ENCODE data around the gene F13A1.

F13A1 gene

GRCh38 chr6:6362056-6362840, 41.8 kb upstream of the F13A1 start:
- no peak for DNase-seq
- no peak overlapping the region for H3K27ac ChIP-seq
- intact Hi-C loops (cut with DNase I; ENCODE audit: low total_unique reads), result no loop called here
- TF ChIP-seq CTCF (IDR thresholded peaks at IDR 0.05), result no peak
- H3K27me3 ChIP-seq, result no peaks in the 10 kb centered on the region
- no peak overlapping the region for H3K4me3 ChIP-seq
- H3K4me1 ChIP-seq, result no peaks in the 10 kb centered on the region
- no peaks in the 10 kb centered on the region for H3K9me3 ChIP-seq
- H3K36me3 ChIP-seq, result no peaks in the 10 kb centered on the region

- intact Hi-C loops (cut with DNase I; ENCODE audit: low total_unique reads), result no loop called here
- no peak overlapping the region for H3K27ac ChIP-seq
- H3K36me3 ChIP-seq, result no peaks in the 10 kb centered on the region
- H3K4me1 ChIP-seq, result no peaks in the 10 kb centered on the region
- no peak for DNase-seq
- TF ChIP-seq CTCF (IDR thresholded peaks at IDR 0.05), result no peak
- H3K9me3 ChIP-seq, result no peaks in the 10 kb centered on the region
- no peak overlapping the region for H3K4me3 ChIP-seq
- H3K27me3 ChIP-seq, result no peaks in the 10 kb centered on the region
These were observed 37.1 kb upstream of the F13A1 start for GRCh38 chr6:6357530-6357929.

GRCh38 chr6:6357032-6357431, 36.6 kb upstream of the F13A1 start:
- H3K27ac ChIP-seq, result no peak overlapping the region

GRCh38 chr6:6352772-6353171, 32.3 kb upstream of the F13A1 start:
- Histone ChIP-seq H3K27me3 (no peaks in the 10 kb centered on the region), H3K27ac (no peak overlapping the region), H3K9me3 (no peaks in the 10 kb centered on the region), H3K4me1 (no peaks in the 10 kb centered on the region), H3K4me3 (no peak overlapping the region), H3K36me3 (no peaks in the 10 kb centered on the region)
- TF ChIP-seq CTCF (IDR thresholded peaks at IDR 0.05), result no peak
- no peak for DNase-seq
- intact Hi-C loops (cut with DNase I; ENCODE audit: low total_unique reads), result no loop called here

More at GRCh38 chr6:6357032-6357431, 36.6 kb upstream of the F13A1 start:
- Histone ChIP-seq H3K27me3 (no peaks in the 10 kb centered on the region), H3K4me1 (no peaks in the 10 kb centered on the region), H3K9me3 (no peaks in the 10 kb centered on the region), H3K4me3 (no peak overlapping the region), H3K36me3 (no peaks in the 10 kb centered on the region)
- no peak for DNase-seq
- intact Hi-C loops (cut with DNase I; ENCODE audit: low total_unique reads), result no loop called here
- no peak for TF ChIP-seq CTCF (IDR thresholded peaks at IDR 0.05)

- no peak for TF ChIP-seq CTCF (IDR thresholded peaks at IDR 0.05)
- Histone ChIP-seq H3K27me3 (no peaks in the 10 kb centered on the region), H3K36me3 (no peaks in the 10 kb centered on the region), H3K27ac (no peak overlapping the region), H3K9me3 (no peaks in the 10 kb centered on the region), H3K4me1 (no peaks in the 10 kb centered on the region), H3K4me3 (no peak overlapping the region)
- intact Hi-C loops (cut with DNase I; ENCODE audit: low total_unique reads), result no loop called here
- no peak for DNase-seq
These were observed 31.1 kb upstream of the F13A1 start for GRCh38 chr6:6351511-6352025.

All from tibial artery (tissue), 4 donors.